ENCODE measurements around the gene STK11IP. TPM values are rescaled to one million over a fixed set of nuclear protein-coding genes. Genes with fewer than 3 reads are reported as not detected.

Gene STK11IP
- total RNA-seq, 1 donor, result 10.3 TPM

DNA sequence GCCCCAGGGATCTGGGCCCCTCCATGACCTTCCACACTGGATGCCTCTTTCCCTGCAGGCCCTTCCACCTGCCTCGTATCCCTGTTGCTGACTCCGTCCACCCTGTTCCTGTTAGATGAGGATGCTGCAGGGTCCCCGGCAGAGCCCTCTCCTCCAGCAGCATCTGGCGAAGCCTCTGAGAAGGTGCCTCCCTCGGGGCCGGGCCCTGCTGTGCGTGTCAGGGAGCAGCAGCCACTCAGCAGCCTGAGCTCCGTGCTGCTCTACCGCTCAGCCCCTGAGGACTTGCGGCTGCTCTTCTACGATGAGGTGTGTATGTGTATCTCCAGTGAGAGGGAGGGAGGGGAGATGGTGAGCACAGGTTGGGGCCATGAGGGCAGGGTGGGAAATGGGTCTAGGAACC is 17.4 kb downstream of the STK11IP start:
- Histone ChIP-seq H3K4me1 (ENCODE audit: insufficient read depth, low read length) (no peaks in the 10 kb centered on the region), H3K9me3 (ENCODE audit: low read depth, low read length) (no peaks in the 10 kb centered on the region), H3K4me3 (ENCODE audit: low read length) (no peak overlapping the region), H3K27me3 (ENCODE audit: insufficient read depth, low read length) (no peaks in the 10 kb centered on the region)

DNA sequence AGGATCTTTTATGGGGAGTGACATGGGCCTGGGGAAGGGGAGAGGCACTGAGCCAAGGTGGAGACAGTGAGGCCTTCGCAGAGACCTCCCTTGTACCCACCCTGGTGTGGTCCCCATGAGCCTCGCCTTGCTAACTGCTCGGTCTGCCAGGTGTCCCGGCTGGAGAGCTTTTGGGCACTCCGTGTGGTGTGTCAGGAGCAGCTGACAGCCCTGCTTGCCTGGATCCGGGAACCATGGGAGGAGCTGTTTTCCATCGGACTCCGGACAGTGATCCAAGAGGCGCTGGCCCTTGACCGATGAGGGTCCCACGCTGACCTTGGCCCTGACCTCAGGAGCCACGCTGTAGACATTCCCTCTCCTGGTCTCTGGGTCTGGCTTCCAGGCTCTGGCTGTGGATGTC is 18.2 kb downstream of the STK11IP start:
- Histone ChIP-seq H3K4me1 (ENCODE audit: insufficient read depth, low read length) (no peaks in the 10 kb centered on the region), H3K9me3 (ENCODE audit: low read depth, low read length) (no peaks in the 10 kb centered on the region), H3K4me3 (ENCODE audit: low read length) (no peak overlapping the region), H3K27me3 (ENCODE audit: insufficient read depth, low read length) (no peaks in the 10 kb centered on the region)

DNA sequence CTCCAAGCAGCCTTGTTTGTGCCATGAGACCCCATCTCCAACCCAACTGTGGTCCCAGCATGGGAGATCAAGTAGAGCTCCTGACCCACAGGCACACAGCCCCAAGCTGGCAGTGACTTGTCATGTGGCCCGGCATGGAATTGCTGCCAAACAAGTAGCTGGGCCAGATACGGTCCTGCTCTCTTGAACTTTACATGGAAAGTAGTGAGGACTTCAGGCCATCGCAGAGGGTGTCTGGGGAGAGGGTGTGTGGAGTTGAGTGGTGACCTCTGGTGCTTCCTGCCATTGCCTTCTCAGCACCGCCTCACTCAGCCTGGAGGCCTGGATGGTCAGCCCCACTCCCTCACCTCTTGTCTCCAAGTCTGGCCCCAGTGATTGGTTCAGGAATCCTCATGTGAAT is 18.9 kb downstream of the STK11IP start:
- no peaks in the 10 kb centered on the region for H3K4me1 ChIP-seq (ENCODE audit: insufficient read depth, low read length)
- no peaks in the 10 kb centered on the region for H3K9me3 ChIP-seq (ENCODE audit: low read depth, low read length)
- H3K27me3 ChIP-seq (ENCODE audit: insufficient read depth, low read length), result no peaks in the 10 kb centered on the region
- no peak overlapping the region for H3K4me3 ChIP-seq (ENCODE audit: low read length)

DNA sequence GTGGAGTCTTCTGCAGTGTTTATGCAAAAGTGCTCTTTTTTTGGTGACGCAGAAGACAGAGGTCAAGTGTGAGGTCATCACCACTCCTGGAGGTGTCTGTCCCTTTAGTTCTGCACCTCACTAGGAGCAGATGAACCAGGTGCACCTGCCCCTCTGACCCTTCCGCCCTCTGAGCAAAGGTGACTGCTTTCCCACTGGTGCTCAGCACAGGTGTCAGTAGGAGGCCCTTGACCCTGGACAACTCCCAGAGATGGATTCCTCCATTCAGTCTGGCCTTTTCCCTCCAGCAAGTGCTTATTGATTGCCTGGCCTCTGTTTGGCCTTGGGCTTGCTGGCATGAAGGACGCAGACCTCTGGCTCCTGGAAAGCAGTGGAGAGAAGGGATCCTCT is 21.1 kb downstream of the STK11IP start:
- no peaks in the 10 kb centered on the region for H3K27me3 ChIP-seq (ENCODE audit: insufficient read depth, low read length)
- no peaks in the 10 kb centered on the region for H3K4me1 ChIP-seq (ENCODE audit: insufficient read depth, low read length)
- no peak overlapping the region for H3K4me3 ChIP-seq (ENCODE audit: low read length)
- no peaks in the 10 kb centered on the region for H3K9me3 ChIP-seq (ENCODE audit: low read depth, low read length)

DNA sequence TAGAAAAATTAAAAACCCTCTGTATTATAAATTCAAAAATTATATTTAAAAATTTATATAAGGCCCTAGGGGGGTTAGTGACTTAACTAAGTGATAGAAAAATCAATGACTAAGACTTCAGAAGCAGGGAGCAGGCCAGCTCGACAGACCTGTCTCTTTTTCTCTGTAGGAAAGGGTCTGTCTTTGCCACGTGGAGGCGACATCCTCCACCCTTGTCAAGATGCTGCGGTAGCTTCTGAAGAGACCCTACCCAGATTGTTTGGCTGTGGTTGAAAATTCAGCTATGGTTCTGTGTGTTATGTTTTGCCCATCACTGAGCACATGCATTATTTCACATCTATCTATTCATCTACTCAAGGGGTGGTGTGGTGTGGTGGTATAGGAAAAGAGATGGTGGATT is 21.6 kb downstream of the STK11IP start:
- no peak overlapping the region for H3K4me3 ChIP-seq (ENCODE audit: low read length)
- H3K4me1 ChIP-seq (ENCODE audit: insufficient read depth, low read length), result no peaks in the 10 kb centered on the region
- no peaks in the 10 kb centered on the region for H3K9me3 ChIP-seq (ENCODE audit: low read depth, low read length)
- no peaks in the 10 kb centered on the region for H3K27me3 ChIP-seq (ENCODE audit: insufficient read depth, low read length)

DNA sequence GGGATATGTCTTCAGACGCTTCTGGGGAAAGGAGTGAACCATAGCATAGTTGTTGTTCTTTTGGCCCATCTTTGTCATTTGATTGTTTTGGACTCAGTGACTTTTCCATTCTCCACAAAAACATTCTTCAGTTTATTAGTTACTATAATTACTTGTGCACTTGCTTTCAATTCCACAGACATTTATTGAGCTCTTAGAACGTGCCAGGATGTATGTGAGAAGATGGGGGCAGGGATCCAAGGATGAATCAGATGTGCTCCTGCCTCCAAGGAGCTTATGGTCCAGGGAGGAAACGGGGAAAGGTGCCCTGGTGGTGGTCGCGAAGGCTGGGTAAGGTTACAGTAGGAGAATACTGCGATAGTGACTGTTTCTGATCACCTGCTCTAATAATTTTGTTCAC is 22.9 kb downstream of the STK11IP start:
- Histone ChIP-seq H3K4me1 (ENCODE audit: insufficient read depth, low read length) (no peaks in the 10 kb centered on the region), H3K4me3 (ENCODE audit: low read length) (no peak overlapping the region), H3K27me3 (ENCODE audit: insufficient read depth, low read length) (peaks cover 3% of the 10 kb centered on the region), H3K9me3 (ENCODE audit: low read depth, low read length) (no peaks in the 10 kb centered on the region)

DNA sequence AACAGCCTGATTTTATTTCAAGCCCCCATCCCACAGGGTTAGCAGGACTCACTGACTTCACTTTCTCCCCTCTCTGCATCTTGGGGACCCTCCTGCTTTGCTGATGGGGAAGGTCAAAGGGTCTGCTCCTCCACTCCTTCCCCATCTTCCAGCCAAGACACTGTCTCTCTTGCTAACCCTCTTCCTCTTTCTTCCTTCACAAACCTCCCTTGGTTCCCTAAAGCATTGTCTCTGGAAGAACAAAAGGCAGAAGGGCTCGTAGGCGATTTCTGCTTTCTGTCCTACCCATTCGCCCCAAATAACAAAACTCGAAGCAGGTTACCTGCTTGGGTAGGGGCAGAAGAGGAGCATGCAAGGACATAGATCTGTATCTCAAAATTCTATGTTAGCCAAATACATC is 24.3 kb downstream of the STK11IP start:
- Histone ChIP-seq H3K4me3 (ENCODE audit: low read length) (no peak overlapping the region), H3K9me3 (ENCODE audit: low read depth, low read length) (no peaks in the 10 kb centered on the region), H3K4me1 (ENCODE audit: insufficient read depth, low read length) (no peaks in the 10 kb centered on the region), H3K27me3 (ENCODE audit: insufficient read depth, low read length) (peaks cover 13% of the 10 kb centered on the region)

DNA sequence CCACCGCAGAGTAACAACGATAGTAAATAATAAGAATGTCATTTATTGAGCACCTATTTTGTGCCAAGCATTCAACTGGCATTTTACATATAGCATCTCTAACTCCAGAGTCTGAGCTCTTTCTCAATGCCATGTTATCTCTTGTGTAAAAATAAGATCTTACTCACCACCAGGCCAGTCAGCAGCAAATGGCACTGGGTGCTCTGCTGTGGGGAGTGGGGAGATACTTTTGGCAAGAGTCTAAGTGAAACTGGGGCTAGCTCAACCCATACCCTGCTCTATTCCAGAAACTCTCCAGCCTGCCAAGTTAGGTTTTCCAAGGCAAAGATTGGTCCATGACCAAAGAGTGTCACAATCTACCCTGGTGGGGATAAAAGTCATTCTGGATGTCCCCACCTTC is 24.8 kb downstream of the STK11IP start:
- H3K9me3 ChIP-seq (ENCODE audit: low read depth, low read length), result no peaks in the 10 kb centered on the region
- H3K27me3 ChIP-seq (ENCODE audit: insufficient read depth, low read length), result peaks cover 15% of the 10 kb centered on the region
- H3K4me1 ChIP-seq (ENCODE audit: insufficient read depth, low read length), result no peaks in the 10 kb centered on the region
- H3K4me3 ChIP-seq (ENCODE audit: low read length), result no peak overlapping the region

DNA sequence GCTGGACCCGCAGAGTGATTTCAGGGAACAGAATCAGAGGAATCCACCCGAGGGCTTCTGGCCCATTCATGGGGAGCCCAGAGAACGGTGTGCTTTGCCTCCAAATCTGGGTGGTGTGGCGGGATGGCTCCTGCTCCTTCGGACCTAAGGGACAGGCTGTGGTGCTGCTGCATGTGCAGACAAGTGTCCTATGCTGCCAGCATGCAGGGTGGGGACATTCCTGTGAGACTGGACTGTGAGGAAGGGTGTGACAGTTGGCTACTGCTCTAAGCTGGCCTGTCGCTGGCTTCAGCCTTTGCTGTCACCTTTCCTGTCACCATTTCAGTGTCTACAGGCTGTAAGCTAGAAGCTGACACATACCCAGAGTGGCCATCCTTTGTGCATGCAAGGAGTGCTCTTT is 26.9 kb downstream of the STK11IP start:
- Histone ChIP-seq H3K4me1 (ENCODE audit: insufficient read depth, low read length) (peaks cover 5% of the 10 kb centered on the region), H3K9me3 (ENCODE audit: low read depth, low read length) (no peaks in the 10 kb centered on the region), H3K27me3 (ENCODE audit: insufficient read depth, low read length) (peaks cover 23% of the 10 kb centered on the region), H3K4me3 (ENCODE audit: low read length) (no peak overlapping the region)

DNA sequence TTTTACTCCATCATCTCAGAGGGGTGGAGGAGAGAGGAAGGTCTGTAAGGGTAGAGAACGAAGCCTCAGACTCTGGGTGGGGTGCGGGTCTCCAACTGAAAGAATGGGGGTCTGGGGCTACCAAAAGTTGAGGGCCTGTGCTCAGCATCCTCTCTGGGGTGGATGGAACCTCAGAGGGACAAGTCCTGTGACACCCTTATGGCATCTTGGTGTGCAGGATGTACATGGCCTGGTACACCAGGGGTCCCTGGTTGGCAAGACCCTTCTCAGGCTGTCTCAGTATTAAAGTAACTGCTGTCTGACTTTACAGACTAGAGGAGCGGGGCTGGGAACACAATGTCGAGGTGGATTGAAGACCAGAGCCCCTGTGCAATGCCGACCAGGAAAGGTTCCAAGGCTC is 27.5 kb downstream of the STK11IP start:
- H3K9me3 ChIP-seq (ENCODE audit: low read depth, low read length), result no peaks in the 10 kb centered on the region
- H3K4me1 ChIP-seq (ENCODE audit: insufficient read depth, low read length), result peaks cover 5% of the 10 kb centered on the region
- H3K4me3 ChIP-seq (ENCODE audit: low read length), result no peak overlapping the region
- peaks cover 23% of the 10 kb centered on the region for H3K27me3 ChIP-seq (ENCODE audit: insufficient read depth, low read length)

DNA sequence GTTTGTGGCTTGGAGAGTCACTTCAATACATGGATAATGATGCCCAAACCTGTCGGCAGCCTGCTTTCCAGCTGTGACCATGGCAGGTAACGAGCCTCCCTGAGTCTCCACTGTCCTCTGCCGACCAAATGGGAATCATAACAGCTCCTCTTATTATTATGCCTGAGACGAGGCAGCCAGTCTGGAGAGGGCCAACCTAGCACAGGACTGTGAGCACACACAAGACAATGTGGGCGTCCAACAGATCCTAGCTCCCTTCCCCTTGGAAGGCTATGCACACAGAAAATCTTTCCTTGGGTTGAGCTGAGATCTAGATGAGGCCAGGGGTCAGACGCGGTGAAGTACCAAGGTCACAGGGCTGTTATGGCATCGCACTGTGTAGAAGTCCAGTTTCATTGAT is 28.9 kb downstream of the STK11IP start:
- Histone ChIP-seq H3K4me1 (ENCODE audit: insufficient read depth, low read length) (peaks cover 5% of the 10 kb centered on the region), H3K9me3 (ENCODE audit: low read depth, low read length) (no peaks in the 10 kb centered on the region), H3K27me3 (ENCODE audit: insufficient read depth, low read length) (peaks cover 23% of the 10 kb centered on the region), H3K4me3 (ENCODE audit: low read length) (no peak overlapping the region)

DNA sequence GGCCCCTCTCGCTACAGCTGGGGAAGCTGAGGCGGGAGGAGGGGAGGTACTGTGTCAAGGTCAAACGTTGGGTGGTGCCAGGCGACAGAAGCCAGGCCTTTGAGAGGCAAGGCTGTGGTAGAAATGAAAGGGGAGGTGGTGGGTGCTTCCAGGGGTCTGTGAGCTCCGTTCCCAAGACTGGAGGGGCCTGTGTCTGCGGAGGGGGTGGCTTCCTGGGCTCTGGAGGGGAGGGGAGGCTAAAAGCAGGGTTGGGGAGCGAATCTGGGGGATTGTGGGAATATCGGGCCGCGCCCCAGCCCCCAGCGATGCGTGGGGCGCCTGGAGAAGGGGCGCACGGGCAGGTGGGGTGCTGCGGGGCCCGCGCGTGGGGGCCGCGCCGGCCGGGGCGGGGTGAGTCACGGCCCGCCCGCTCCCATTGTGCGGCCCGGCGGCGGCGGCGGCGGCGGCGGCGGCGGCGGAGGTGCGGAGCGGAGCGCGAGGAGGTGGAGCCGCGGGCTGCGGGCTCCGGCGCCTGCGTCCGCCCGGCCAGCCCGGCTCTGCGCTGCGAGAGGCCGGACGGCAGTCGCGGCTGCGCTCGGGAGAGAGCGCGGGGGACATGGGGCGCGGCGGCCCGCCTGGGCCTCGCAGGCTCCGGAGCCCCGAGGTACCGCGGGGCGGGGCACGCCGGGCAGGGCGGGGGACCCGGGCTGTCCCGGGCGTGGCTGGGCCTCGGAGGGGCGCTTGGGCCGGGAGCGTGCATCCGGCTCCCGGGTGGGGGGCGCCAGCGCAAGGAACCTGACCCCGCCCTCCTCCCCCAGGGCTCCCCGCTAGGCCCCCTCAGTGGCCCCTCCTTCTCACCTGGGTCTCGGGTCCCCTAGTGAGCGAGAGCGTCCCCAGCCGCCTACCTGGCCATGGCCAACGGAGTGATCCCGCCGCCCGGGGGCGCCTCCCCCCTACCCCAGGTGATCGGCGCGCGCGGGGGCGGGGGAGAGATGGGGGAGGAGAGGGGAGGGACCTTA is 29.7 kb downstream of the STK11IP start, which contains the start of gene SLC4A3:
TSS of gene SLC4A3 (plus strand) at position 528 of the 998 bp plus-strand sequence. CDS start at position 891, 363 bp downstream.
- H3K9me3 ChIP-seq (ENCODE audit: low read depth, low read length), result no peaks in the 10 kb centered on the region
- H3K4me3 ChIP-seq (ENCODE audit: low read length), result no peak within 1 kb of the TSS
- peaks cover 5% of the 10 kb centered on the region for H3K4me1 ChIP-seq (ENCODE audit: insufficient read depth, low read length)
- H3K27me3 ChIP-seq (ENCODE audit: insufficient read depth, low read length), result peaks cover 23% of the 10 kb centered on the region

DNA sequence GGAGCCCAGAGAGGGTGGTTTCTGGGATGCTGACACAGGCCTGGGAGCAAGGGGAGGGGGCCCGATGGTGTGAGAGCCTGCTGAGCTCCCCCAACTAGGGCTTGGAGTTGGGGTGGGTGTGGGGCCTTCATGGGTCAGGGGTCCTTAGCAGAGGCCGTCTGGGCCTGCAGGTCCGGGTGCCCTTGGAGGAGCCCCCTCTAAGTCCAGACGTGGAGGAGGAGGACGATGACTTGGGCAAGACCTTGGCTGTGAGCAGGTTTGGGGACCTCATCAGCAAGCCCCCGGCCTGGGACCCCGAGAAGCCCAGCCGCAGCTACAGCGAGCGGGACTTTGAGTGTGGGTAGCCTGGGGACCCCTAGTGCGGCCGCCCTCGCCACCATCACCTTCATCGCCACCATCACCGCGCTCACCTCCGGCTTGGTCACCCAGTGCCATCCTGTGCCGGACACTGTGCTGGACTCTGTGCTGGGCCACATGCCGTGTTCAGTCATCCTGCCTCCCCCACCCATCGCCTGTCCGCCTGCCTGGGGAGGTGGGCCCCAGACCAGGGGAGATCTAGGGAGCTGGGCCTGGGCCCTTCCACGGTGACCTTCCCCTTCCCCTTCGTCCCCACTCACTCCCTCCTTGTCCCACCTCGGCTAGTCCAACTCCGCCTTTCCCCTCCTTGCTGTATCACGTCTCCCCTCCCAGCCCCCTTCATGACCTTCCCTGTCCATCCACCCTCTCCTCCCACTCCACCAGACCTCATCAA is 30.8 kb downstream of the STK11IP start:
- Histone ChIP-seq H3K27me3 (ENCODE audit: insufficient read depth, low read length) (peaks cover 23% of the 10 kb centered on the region), H3K4me1 (ENCODE audit: insufficient read depth, low read length) (peaks cover 5% of the 10 kb centered on the region), H3K4me3 (ENCODE audit: low read length) (no peak overlapping the region), H3K9me3 (ENCODE audit: low read depth, low read length) (no peaks in the 10 kb centered on the region)

DNA sequence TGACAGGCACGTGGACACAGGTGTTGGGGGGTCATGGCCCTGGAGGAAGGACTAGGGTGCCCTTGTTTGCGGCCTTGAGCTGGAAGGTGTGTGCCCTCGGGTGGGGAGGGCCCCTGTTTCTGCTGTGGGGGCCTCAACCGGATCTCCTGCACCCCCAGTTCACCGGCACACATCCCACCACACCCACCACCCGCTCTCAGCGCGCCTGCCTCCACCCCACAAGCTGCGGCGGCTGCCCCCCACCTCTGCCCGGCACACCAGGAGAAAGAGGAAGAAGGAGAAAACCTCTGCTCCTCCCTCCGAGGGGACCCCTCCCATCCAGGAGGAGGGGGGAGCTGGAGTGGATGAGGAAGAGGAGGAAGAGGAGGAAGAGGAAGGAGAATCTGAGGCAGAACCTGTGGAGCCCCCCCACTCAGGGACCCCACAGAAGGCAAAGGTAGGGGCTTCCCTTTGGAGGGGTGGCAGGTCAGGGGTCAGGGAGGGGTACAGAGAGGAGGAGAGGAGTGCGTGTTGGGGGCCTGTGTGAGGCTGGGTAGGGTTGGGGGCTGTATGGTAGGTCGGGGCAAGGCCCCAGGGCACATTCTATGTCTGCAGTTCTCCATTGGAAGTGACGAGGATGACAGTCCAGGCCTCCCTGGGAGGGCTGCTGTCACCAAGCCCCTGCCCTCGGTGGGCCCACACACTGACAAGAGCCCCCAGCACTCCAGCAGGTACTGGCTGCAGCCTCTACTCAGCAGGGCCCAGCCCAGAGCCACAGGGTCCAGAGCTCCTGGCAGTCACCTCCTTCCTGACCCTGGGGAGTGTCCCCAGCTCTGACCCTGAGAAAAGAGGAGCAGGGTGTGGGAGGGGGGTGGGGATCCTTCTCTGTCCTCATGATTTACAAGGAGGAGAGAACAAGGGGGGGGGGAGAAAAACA is 31.6 kb downstream of the STK11IP start:
- Histone ChIP-seq H3K4me3 (ENCODE audit: low read length) (no peak overlapping the region), H3K27me3 (ENCODE audit: insufficient read depth, low read length) (peaks cover 23% of the 10 kb centered on the region), H3K4me1 (ENCODE audit: insufficient read depth, low read length) (peaks cover 5% of the 10 kb centered on the region), H3K9me3 (ENCODE audit: low read depth, low read length) (no peaks in the 10 kb centered on the region)

Data from mononuclear cell (primary cell).